ENCODE results near the gene PCDH9.

The PCDH9 gene

GRCh38 chr13:66995203-66995611 lies 234.9 kb downstream of the PCDH9 start:
- no peak for DNase-seq (ENCODE audit: low read depth)
- H3K4me3 ChIP-seq (ENCODE audit: control insufficient read depth, low read depth, low read length) = no peak overlapping the region
- TF ChIP-seq CTCF (conservative IDR thresholded peaks at IDR 0.05; ENCODE audit: control insufficient read depth, insufficient read depth, low read depth, low read length) = no peak

- no peak for DNase-seq (ENCODE audit: low read depth)
- no peak for TF ChIP-seq CTCF (conservative IDR thresholded peaks at IDR 0.05; ENCODE audit: control insufficient read depth, insufficient read depth, low read depth, low read length)
- H3K4me3 ChIP-seq (ENCODE audit: control insufficient read depth, low read depth, low read length) = no peak overlapping the region
Measured at GRCh38 chr13:66994517-66995202, 235.5 kb downstream of the PCDH9 start.

- peak; percentile 60 for TF ChIP-seq CTCF (conservative IDR thresholded peaks at IDR 0.05; ENCODE audit: control insufficient read depth, insufficient read depth, low read depth, low read length)
- H3K4me3 ChIP-seq (ENCODE audit: control insufficient read depth, low read depth, low read length) = peak overlapping the region; percentile 19
- DNase-seq (ENCODE audit: low read depth) = peak; percentile 50
Measured at GRCh38 chr13:66994097-66994496, 236.0 kb downstream of the PCDH9 start.

- TF ChIP-seq CTCF (conservative IDR thresholded peaks at IDR 0.05; ENCODE audit: control insufficient read depth, insufficient read depth, low read depth, low read length) = no peak
- H3K4me3 ChIP-seq (ENCODE audit: control insufficient read depth, low read depth, low read length) = no peak overlapping the region
- DNase-seq (ENCODE audit: low read depth) = no peak
Measured at GRCh38 chr13:66992719-66993118, 237.4 kb downstream of the PCDH9 start.

- H3K4me3 ChIP-seq (ENCODE audit: control insufficient read depth, low read depth, low read length) = no peak overlapping the region
- TF ChIP-seq CTCF (conservative IDR thresholded peaks at IDR 0.05; ENCODE audit: control insufficient read depth, insufficient read depth, low read depth, low read length) = no peak
- no peak for DNase-seq (ENCODE audit: low read depth)
Measured at GRCh38 chr13:66992183-66992582, 238.0 kb downstream of the PCDH9 start.

GRCh38 chr13:66984241-66984640 lies 245.9 kb downstream of the PCDH9 start:
- no peak for DNase-seq (ENCODE audit: low read depth)
- no peak for TF ChIP-seq CTCF (conservative IDR thresholded peaks at IDR 0.05; ENCODE audit: control insufficient read depth, insufficient read depth, low read depth, low read length)
- no peak overlapping the region for H3K4me3 ChIP-seq (ENCODE audit: control insufficient read depth, low read depth, low read length)

- no peak for TF ChIP-seq CTCF (conservative IDR thresholded peaks at IDR 0.05; ENCODE audit: control insufficient read depth, insufficient read depth, low read depth, low read length)
- DNase-seq (ENCODE audit: low read depth) = no peak
- no peak overlapping the region for H3K4me3 ChIP-seq (ENCODE audit: control insufficient read depth, low read depth, low read length)
Measured at GRCh38 chr13:66981912-66982311, 248.2 kb downstream of the PCDH9 start.
